HCT116 (cell line): ENCODE measurements around the gene KIAA1549. TPM values are rescaled to one million over a fixed set of nuclear protein-coding genes. Genes with fewer than 3 reads are reported as not detected.

ENCODE experiments used
- ATAC-seq: fragments of 200-7000 bp; cut with Tn5 transposase; 2 replicates; pipeline ENCODE4 v1.9.1; 2020; ENCODE audit warnings: mild to moderate bottlenecking, moderate library complexity
- BruUV-seq: library from RNA; stranded (reverse); fragments of 400-500 nt; replicated peaks from 2 replicates; lab custom pipeline; 2021; lab: Mats Ljungman, UMichigan
- CTCF ChIA-PET: fragments of 300-600 bp; sonication (Branson Sonifier 250); formaldehyde crosslinking; loops from one replicate; lab custom pipeline; 2021; ENCODE audit warnings: antibody characterized with exemption; lab: Charles Lee
- POLR2A ChIA-PET: fragments of 300-600, 350-600 bp; sonication (Branson Sonifier 250); formaldehyde crosslinking; loops from one replicate; lab custom pipeline; 2021; ENCODE audit warnings: antibody characterized with exemption; lab: Charles Lee
- RAD21 ChIA-PET, 2 experiments: fragments of 300-600 bp; sonication (Branson Sonifier 250); formaldehyde crosslinking; loops; one replicate each; lab custom pipeline; 2023; ENCODE audit warnings: low total read pairs in 2 of 2; ENCODE audit not compliant: uncharacterized antibody in 2 of 2, unreplicated experiment in 2 of 2, low non-redundant PET in 1 of 2; lab: Charles Lee
- DNase-seq: peaks from one replicate; pipeline ENCODE4 v3.0.0-alpha.2; 2010; ENCODE audit warnings: low read depth, low spot score
- H2AFZ ChIP-seq: fragments of 200-600 bp; shearing (Covaris generic), sonication (generic); 2 replicates; pipeline ENCODE4 v1.6.1; 2017; ENCODE audit warnings: low read depth, mixed run types, mixed read lengths, antibody characterized with exemption, low read length; ENCODE audit not compliant: poor library complexity, severe bottlenecking
- H3K27ac ChIP-seq: 2 replicates; pipeline ENCODE4 v1.5.1; 2012; ENCODE audit warnings: low read depth, low read length
- H3K27me3 ChIP-seq: fragments of 200-600 bp; sonication (generic); 2 replicates; pipeline ENCODE4 v1.6.1; 2016; ENCODE audit warnings: mixed run types, low read length, mixed read lengths; ENCODE audit not compliant: insufficient read depth
- H3K36me3 ChIP-seq, 2 experiments: fragments of 200-500 bp in 1 of 2; fragments of 200-600 bp in 1 of 2; sonication (Bioruptor generic) in 1 of 2; sonication (generic) in 1 of 2; 2 replicates each; pipeline versions ENCODE4 v1.5.1 to v1.6.1; 2014 to 2016; ENCODE audit warnings: low read length in 2 of 2, inconsistent platforms in 1 of 2, mixed read lengths in 1 of 2, mixed run types in 1 of 2; ENCODE audit not compliant: insufficient read depth in 2 of 2, control insufficient read depth in 1 of 2
- H3K4me1 ChIP-seq, 2 experiments: fragments of 200-600 bp in 1 of 2; sonication (generic) in 1 of 2; 2 replicates each; pipeline versions ENCODE4 v1.5.1 to v1.6.1; 2012 to 2017; ENCODE audit warnings: low read length in 2 of 2, inconsistent platforms in 1 of 2, mild to moderate bottlenecking in 1 of 2, mixed read lengths in 1 of 2, mixed run types in 1 of 2, moderate library complexity in 1 of 2; ENCODE audit not compliant: insufficient read depth in 2 of 2, control insufficient read depth in 1 of 2
- H3K4me2 ChIP-seq: fragments of 200-600 bp; sonication (generic); 2 replicates; pipeline ENCODE4 v1.6.1; 2017; ENCODE audit warnings: mixed run types, low read length, mixed read lengths
- H3K4me3 ChIP-seq, 2 experiments: fragments of 200-600 bp in 1 of 2; sonication (generic) in 1 of 2; replicated peaks in 1 of 2; 2 replicates each; pipeline ENCODE4 v1.5.1; 2011 to 2016; ENCODE audit warnings: low read length in 2 of 2, control low read depth in 1 of 2, low read depth in 1 of 2, mild to moderate bottlenecking in 1 of 2, mixed read lengths in 1 of 2, mixed run types in 1 of 2
- H3K79me2 ChIP-seq: fragments of 200-600 bp; sonication (generic); 2 replicates; pipeline ENCODE4 v1.6.1; 2017; ENCODE audit warnings: mild to moderate bottlenecking, mixed run types, low read length, moderate library complexity, mixed read lengths; ENCODE audit not compliant: insufficient read depth
- H3K9ac ChIP-seq: fragments of 200-600 bp; sonication (generic); 2 replicates; pipeline ENCODE4 v1.6.1; 2016; ENCODE audit warnings: low read length, mixed read lengths
- H3K9me2 ChIP-seq: fragments of 200-600 bp; sonication (generic), shearing (Covaris generic); 2 replicates; pipeline ENCODE4 v1.6.1; 2017; ENCODE audit warnings: mixed run types, mild to moderate bottlenecking, moderate library complexity; ENCODE audit not compliant: insufficient read depth
- H3K9me3 ChIP-seq, 2 experiments: fragments of 200-500 bp in 1 of 2; fragments of 200-600 bp in 1 of 2; sonication (Bioruptor generic) in 1 of 2; sonication (generic) in 1 of 2; 2 replicates each; pipeline ENCODE4 v1.6.1; 2014 to 2017; ENCODE audit warnings: low read length in 2 of 2, mixed read lengths in 2 of 2, inconsistent platforms in 1 of 2, low read depth in 1 of 2, mild to moderate bottlenecking in 1 of 2, mixed run types in 1 of 2, moderate library complexity in 1 of 2; ENCODE audit not compliant: control insufficient read depth in 1 of 2, insufficient read depth in 1 of 2
- H4K20me1 ChIP-seq: fragments of 200-600 bp; sonication (generic), shearing (Covaris generic); 2 replicates; pipeline ENCODE4 v1.6.1; 2017; ENCODE audit warnings: mixed run types, mild to moderate bottlenecking, moderate library complexity; ENCODE audit not compliant: insufficient read depth
- ATF3 ChIP-seq: IDR thresholded peaks from 2 replicates; pipeline ENCODE4 v1.6.1; 2012
- CEBPB ChIP-seq: IDR thresholded peaks from 2 replicates; pipeline ENCODE4 v1.6.1; 2012; ENCODE audit warnings: low read depth
- CTCF ChIP-seq, 3 experiments: fragments of 200-600 bp in 1 of 3; sonication (generic) in 1 of 3; IDR thresholded peaks in 2 of 3; conservative IDR thresholded peaks in 1 of 3; 2 replicates each; pipeline ENCODE4 v1.5.1; 2012 to 2017; ENCODE audit warnings: low read depth in 2 of 3, low read length in 2 of 3, antibody characterized with exemption in 1 of 3, borderline replicate concordance in 1 of 3, control low read depth in 1 of 3, mild to moderate bottlenecking in 1 of 3, mixed read lengths in 1 of 3, mixed run types in 1 of 3, moderate library complexity in 1 of 3; ENCODE audit not compliant: insufficient read depth in 1 of 3
- FOSL1 ChIP-seq: IDR thresholded peaks from 2 replicates; pipeline ENCODE4 v1.6.1; 2012; ENCODE audit warnings: low read depth
- MAX ChIP-seq: IDR thresholded peaks from 2 replicates; pipeline ENCODE4 v1.6.1; 2012
- POLR2A ChIP-seq: IDR thresholded peaks from 2 replicates; pipeline ENCODE4 v1.7.0; 2011; ENCODE audit warnings: borderline replicate concordance; ENCODE audit not compliant: insufficient read depth, insufficient read length; ENCODE audit errors: extremely low read depth
- POLR2AphosphoS5 ChIP-seq: IDR thresholded peaks from 2 replicates; pipeline ENCODE4 v1.6.1; 2011; ENCODE audit warnings: mild to moderate bottlenecking, low read depth, low read length, moderate library complexity
- RAD21 ChIP-seq: IDR thresholded peaks from 2 replicates; pipeline ENCODE4 v1.6.1; 2012; ENCODE audit warnings: low read depth, mild to moderate bottlenecking
- REST ChIP-seq: IDR thresholded peaks from 2 replicates; pipeline ENCODE4 v1.6.1; 2012; ENCODE audit warnings: low read depth
- SRF ChIP-seq: IDR thresholded peaks from 2 replicates; pipeline ENCODE4 v1.6.1; 2012; ENCODE audit warnings: low read depth
- YY1 ChIP-seq: IDR thresholded peaks from 2 replicates; pipeline ENCODE4 v1.6.1; 2011; ENCODE audit warnings: low read length, low read depth, moderate library complexity, mild to moderate bottlenecking; ENCODE audit not compliant: insufficient replicate concordance; ENCODE audit errors: extremely low read depth
- ZBTB33 ChIP-seq: IDR thresholded peaks from 2 replicates; pipeline ENCODE4 v1.6.1; 2011; ENCODE audit warnings: mild to moderate bottlenecking, low read length, moderate library complexity; ENCODE audit not compliant: insufficient replicate concordance; ENCODE audit errors: extremely low read depth
- intact Hi-C: fragments of 100-400 bp; cut with micrococcal nuclease; formaldehyde crosslinking; loops from 2 replicates; pipeline ENCODE4 v1.10.0; 2022
- total RNA-seq: library from RNA; stranded (reverse); gene quantifications from one replicate; pipeline ENCODE4 v1.2.1, GENCODE V29; 2021; ENCODE audit not compliant: unreplicated experiment

The KIAA1549 gene
- total RNA-seq, 1 experiment from 2014 or later: 3.9 TPM

GRCh38 chr7:138871065-138871813 is 110.0 kb downstream of the KIAA1549 start:
- ATAC-seq: no peak
- CTCF ChIA-PET: interaction anchor here (2.1 kb wide), 1 partner anchor 15 kb away, joined by 7 read pairs; no protein-coding TSS in a partner anchor

More at GRCh38 chr7:138871065-138871813, 110.0 kb downstream of the KIAA1549 start:
- Histone ChIP-seq H4K20me1 (no peaks in the 10 kb centered on the region), H3K36me3 (0 out of 4 replicates have a peak, but pooled peaks cover 0 to 4% of the 10 kb centered on the region in 2 experiments), H3K4me2 (no peak overlapping the region), H3K9me3 (no peaks in the 10 kb centered on the region), H3K9me2 (no peaks in the 10 kb centered on the region), H3K27ac (no peak overlapping the region), H3K27me3 (no peaks in the 10 kb centered on the region), H3K4me1 (peaks cover 9 to 16% of the 10 kb centered on the region in 2 experiments), H3K9ac (no peak overlapping the region), H3K79me2 (no peaks in the 10 kb centered on the region), H3K4me3 (no peak overlapping the region), H2AFZ (no peak overlapping the region)
- no peak for DNase-seq
- no TSS peak for BruUV-seq
- RAD21 ChIA-PET: no interaction called here
- TF ChIP-seq SRF (no peak), ZBTB33 (no peak), YY1 (no peak), POLR2A (no peak), RAD21 (no peak), MAX (no peak), FOSL1 (no peak), REST (no peak), ATF3 (no peak), CTCF (IDR thresholded peaks at IDR 0.05 in 2 of 3, conservative IDR thresholded peaks at IDR 0.05 in 1 of 3; ENCODE audit: borderline replicate concordance in 1 of 3, insufficient read depth in 1 of 3, low read depth in 2 of 3, low read length in 2 of 3) (no peak), POLR2AphosphoS5 (no peak), CEBPB (no peak)
- POLR2A ChIA-PET: no interaction called here
- intact Hi-C loops: no loop called here
